ENCODE measurements around the gene GSS. TPM values are rescaled to one million over a fixed set of nuclear protein-coding genes. Genes with fewer than 3 reads are reported as not detected.

GSS gene
- total RNA-seq, 1 experiment from 2014 or later: 83.6 TPM

DNA sequence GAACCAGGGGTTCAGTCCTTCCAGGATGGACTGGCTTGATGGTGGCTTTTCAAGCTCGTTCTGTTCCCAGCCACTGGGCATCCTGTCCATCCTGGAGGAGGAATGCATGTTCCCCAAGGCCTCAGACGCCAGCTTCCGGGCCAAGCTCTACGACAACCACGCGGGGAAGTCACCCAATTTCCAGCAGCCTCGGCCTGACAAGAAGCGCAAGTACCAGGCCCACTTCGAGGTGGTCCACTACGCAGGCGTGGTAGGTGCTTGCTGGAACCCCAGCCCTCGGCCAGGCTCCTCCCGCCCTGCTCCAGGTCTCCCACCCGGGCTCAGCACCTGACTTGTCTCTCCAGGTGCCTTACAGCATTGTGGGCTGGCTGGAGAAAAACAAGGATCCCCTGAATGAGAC is 34.1 kb upstream of the GSS start:
- H2AFZ ChIP-seq (ENCODE audit: low read depth, low read length, poor library complexity, severe bottlenecking): no peak overlapping the region
- H3K79me2 ChIP-seq (ENCODE audit: insufficient read depth, low read length): no peaks in the 10 kb centered on the region
- ChIA-PET CTCF (no interaction called here), RAD21 (ENCODE audit: low non-redundant PET in 1 of 2, low total read pairs in 2 of 2, uncharacterized antibody in 2 of 2, unreplicated experiment in 2 of 2) (no interaction called here), POLR2A (interaction anchor here (0.6 kb wide), 1 partner anchor 116 kb away, joined by 3 read pairs; no protein-coding TSS in a partner anchor)
- no peak for ATAC-seq
- no TSS peak for BruUV-seq (replicated peaks)
- no peaks in the 10 kb centered on the region for H3K27me3 ChIP-seq (ENCODE audit: insufficient read depth, low read length)
- no peaks in the 10 kb centered on the region for H4K20me1 ChIP-seq (ENCODE audit: insufficient read depth)
- no peaks in the 10 kb centered on the region for H3K9me3 ChIP-seq (ENCODE audit: control insufficient read depth in 1 of 2, insufficient read depth in 1 of 2, low read depth in 1 of 2, low read length in 2 of 2)
- no peak overlapping the region for H3K27ac ChIP-seq (ENCODE audit: low read depth, low read length)
- H3K4me3 ChIP-seq (replicated peaks in 1 of 2; ENCODE audit: low read depth in 1 of 2, low read length in 2 of 2): no peak overlapping the region
- H3K9me2 ChIP-seq (ENCODE audit: insufficient read depth): no peaks in the 10 kb centered on the region
- no peak overlapping the region for H3K4me2 ChIP-seq (ENCODE audit: low read length)
- DNase-seq (ENCODE audit: low read depth, low spot score): no peak
- intact Hi-C loops (cut with micrococcal nuclease): no loop called here
- H3K4me1 ChIP-seq (ENCODE audit: control insufficient read depth in 1 of 2, insufficient read depth in 2 of 2, low read length in 2 of 2): no peaks in the 10 kb centered on the region
- TF ChIP-seq, protein P1, sequence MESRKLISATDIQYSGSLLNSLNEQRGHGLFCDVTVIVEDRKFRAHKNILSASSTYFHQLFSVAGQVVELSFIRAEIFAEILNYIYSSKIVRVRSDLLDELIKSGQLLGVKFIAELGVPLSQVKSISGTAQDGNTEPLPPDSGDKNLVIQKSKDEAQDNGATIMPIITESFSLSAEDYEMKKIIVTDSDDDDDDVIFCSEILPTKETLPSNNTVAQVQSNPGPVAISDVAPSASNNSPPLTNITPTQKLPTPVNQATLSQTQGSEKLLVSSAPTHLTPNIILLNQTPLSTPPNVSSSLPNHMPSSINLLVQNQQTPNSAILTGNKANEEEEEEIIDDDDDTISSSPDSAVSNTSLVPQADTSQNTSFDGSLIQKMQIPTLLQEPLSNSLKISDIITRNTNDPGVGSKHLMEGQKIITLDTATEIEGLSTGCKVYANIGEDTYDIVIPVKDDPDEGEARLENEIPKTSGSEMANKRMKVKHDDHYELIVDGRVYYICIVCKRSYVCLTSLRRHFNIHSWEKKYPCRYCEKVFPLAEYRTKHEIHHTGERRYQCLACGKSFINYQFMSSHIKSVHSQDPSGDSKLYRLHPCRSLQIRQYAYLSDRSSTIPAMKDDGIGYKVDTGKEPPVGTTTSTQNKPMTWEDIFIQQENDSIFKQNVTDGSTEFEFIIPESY (IDR thresholded peaks at IDR 0.05; ENCODE audit: extremely low read depth, insufficient replicate concordance, low read length): no peak
- TF ChIP-seq CEBPB (IDR thresholded peaks at IDR 0.05; ENCODE audit: low read depth): no peak
- TF ChIP-seq, protein P2, sequence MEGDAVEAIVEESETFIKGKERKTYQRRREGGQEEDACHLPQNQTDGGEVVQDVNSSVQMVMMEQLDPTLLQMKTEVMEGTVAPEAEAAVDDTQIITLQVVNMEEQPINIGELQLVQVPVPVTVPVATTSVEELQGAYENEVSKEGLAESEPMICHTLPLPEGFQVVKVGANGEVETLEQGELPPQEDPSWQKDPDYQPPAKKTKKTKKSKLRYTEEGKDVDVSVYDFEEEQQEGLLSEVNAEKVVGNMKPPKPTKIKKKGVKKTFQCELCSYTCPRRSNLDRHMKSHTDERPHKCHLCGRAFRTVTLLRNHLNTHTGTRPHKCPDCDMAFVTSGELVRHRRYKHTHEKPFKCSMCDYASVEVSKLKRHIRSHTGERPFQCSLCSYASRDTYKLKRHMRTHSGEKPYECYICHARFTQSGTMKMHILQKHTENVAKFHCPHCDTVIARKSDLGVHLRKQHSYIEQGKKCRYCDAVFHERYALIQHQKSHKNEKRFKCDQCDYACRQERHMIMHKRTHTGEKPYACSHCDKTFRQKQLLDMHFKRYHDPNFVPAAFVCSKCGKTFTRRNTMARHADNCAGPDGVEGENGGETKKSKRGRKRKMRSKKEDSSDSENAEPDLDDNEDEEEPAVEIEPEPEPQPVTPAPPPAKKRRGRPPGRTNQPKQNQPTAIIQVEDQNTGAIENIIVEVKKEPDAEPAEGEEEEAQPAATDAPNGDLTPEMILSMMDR (IDR thresholded peaks at IDR 0.05 in 2 of 3, conservative IDR thresholded peaks at IDR 0.05 in 1 of 3; ENCODE audit: borderline replicate concordance in 1 of 3, insufficient read depth in 1 of 3, low read depth in 2 of 3, low read length in 2 of 3): no peak
- TF ChIP-seq, protein P3, sequence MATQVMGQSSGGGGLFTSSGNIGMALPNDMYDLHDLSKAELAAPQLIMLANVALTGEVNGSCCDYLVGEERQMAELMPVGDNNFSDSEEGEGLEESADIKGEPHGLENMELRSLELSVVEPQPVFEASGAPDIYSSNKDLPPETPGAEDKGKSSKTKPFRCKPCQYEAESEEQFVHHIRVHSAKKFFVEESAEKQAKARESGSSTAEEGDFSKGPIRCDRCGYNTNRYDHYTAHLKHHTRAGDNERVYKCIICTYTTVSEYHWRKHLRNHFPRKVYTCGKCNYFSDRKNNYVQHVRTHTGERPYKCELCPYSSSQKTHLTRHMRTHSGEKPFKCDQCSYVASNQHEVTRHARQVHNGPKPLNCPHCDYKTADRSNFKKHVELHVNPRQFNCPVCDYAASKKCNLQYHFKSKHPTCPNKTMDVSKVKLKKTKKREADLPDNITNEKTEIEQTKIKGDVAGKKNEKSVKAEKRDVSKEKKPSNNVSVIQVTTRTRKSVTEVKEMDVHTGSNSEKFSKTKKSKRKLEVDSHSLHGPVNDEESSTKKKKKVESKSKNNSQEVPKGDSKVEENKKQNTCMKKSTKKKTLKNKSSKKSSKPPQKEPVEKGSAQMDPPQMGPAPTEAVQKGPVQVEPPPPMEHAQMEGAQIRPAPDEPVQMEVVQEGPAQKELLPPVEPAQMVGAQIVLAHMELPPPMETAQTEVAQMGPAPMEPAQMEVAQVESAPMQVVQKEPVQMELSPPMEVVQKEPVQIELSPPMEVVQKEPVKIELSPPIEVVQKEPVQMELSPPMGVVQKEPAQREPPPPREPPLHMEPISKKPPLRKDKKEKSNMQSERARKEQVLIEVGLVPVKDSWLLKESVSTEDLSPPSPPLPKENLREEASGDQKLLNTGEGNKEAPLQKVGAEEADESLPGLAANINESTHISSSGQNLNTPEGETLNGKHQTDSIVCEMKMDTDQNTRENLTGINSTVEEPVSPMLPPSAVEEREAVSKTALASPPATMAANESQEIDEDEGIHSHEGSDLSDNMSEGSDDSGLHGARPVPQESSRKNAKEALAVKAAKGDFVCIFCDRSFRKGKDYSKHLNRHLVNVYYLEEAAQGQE (IDR thresholded peaks at IDR 0.05; ENCODE audit: low read depth): no peak
- TF ChIP-seq POLR2AphosphoS5 (IDR thresholded peaks at IDR 0.05; ENCODE audit: low read depth, low read length): no peak
- TF ChIP-seq ELF1 (IDR thresholded peaks at IDR 0.05; ENCODE audit: borderline replicate concordance, low read depth): no peak
- no peak for TF ChIP-seq ZFX (IDR thresholded peaks at IDR 0.05)
- TF ChIP-seq TCF7L2 (IDR thresholded peaks at IDR 0.05; ENCODE audit: borderline replicate concordance, extremely low read depth, insufficient read depth, insufficient read length): no peak
- TF ChIP-seq SIN3A (IDR thresholded peaks at IDR 0.05; ENCODE audit: low read depth): no peak
- TF ChIP-seq FOSL1 (IDR thresholded peaks at IDR 0.05; ENCODE audit: low read depth): no peak
- TF ChIP-seq EGR1 (IDR thresholded peaks at IDR 0.05; ENCODE audit: low read depth): no peak
- no peak for TF ChIP-seq YY1 (IDR thresholded peaks at IDR 0.05; ENCODE audit: extremely low read depth, insufficient replicate concordance, low read depth, low read length)
- TF ChIP-seq, protein P4, sequence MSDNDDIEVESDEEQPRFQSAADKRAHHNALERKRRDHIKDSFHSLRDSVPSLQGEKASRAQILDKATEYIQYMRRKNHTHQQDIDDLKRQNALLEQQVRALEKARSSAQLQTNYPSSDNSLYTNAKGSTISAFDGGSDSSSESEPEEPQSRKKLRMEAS (IDR thresholded peaks at IDR 0.05): no peak
- TF ChIP-seq ZNF274 (IDR thresholded peaks at IDR 0.05; ENCODE audit: low read depth, low read length): no peak
- no peak for TF ChIP-seq CBX3 (IDR thresholded peaks at IDR 0.05; ENCODE audit: low read depth)
- no peak for TF ChIP-seq POLR2A (IDR thresholded peaks at IDR 0.05; ENCODE audit: borderline replicate concordance, extremely low read depth, insufficient read depth, insufficient read length)
- TF ChIP-seq EZH2phosphoT487 (IDR thresholded peaks at IDR 0.05; ENCODE audit: borderline replicate concordance): no peak
- H3K9ac ChIP-seq (ENCODE audit: low read length): no peak overlapping the region
- no peaks in the 10 kb centered on the region for H3K36me3 ChIP-seq (ENCODE audit: control insufficient read depth in 1 of 2, insufficient read depth in 2 of 2, low read length in 2 of 2)

Measured in HCT116 (cell line).